IPS-18a (cell line): ENCODE data around the gene MTHFD2L.
"Not testable (repeated sequence)": the region's sequence is repeated elsewhere in the genome, so short reads cannot be mapped to it uniquely, and the experiment has no call there.

Source experiments
- H3K27ac ChIP-seq: one replicate; pipeline ENCODE4 v1.5.1; 2013; ENCODE audit warnings: low read length
- H3K27me3 ChIP-seq: one replicate; pipeline ENCODE4 v1.6.1; 2013; ENCODE audit warnings: mild to moderate bottlenecking, low read length; ENCODE audit not compliant: control insufficient read depth, insufficient read depth
- H3K36me3 ChIP-seq: one replicate; pipeline ENCODE4 v1.6.1; 2013; ENCODE audit warnings: low read depth, low read length; ENCODE audit not compliant: control insufficient read depth
- H3K4me1 ChIP-seq: one replicate; pipeline ENCODE4 v1.6.1; 2013; ENCODE audit warnings: low read depth, low read length; ENCODE audit not compliant: control insufficient read depth
- H3K4me3 ChIP-seq: one replicate; pipeline ENCODE4 v1.5.1; 2013; ENCODE audit warnings: low read length
- H3K9ac ChIP-seq: one replicate; pipeline ENCODE4 v1.6.1; 2013; ENCODE audit warnings: mild to moderate bottlenecking, low read length, moderate library complexity
- H3K9me3 ChIP-seq: one replicate; pipeline ENCODE4 v1.6.1; 2013; ENCODE audit warnings: low read depth, low read length; ENCODE audit not compliant: control insufficient read depth

Gene MTHFD2L

DNA sequence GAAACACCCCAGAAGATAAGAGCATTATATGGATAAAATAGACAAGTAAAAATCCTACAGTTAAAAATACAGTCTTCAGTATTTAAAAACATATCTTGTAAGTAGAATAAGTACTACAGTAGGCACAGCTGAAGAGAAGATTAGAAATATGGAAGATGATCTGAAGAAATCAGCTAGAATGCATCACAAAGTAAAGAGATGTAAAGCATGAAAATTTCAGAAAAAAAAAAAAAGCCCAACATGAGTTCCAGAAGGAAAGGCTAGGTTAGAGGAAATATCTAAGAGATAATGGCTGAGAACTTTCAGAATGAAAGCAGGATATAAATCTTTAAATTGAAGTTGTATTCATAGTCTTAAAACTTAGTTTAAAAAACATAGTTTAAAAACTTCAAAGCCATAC, 171.4 kb downstream of the MTHFD2L start:
- no peaks in the 10 kb centered on the region for H3K36me3 ChIP-seq
- H3K27ac ChIP-seq = no peak overlapping the region
- H3K9me3 ChIP-seq = no peaks in the 10 kb centered on the region
- H3K27me3 ChIP-seq = no peaks in the 10 kb centered on the region
- no peak overlapping the region for H3K9ac ChIP-seq
- peaks cover 4% of the 10 kb centered on the region for H3K4me1 ChIP-seq
- no peak overlapping the region for H3K4me3 ChIP-seq

DNA sequence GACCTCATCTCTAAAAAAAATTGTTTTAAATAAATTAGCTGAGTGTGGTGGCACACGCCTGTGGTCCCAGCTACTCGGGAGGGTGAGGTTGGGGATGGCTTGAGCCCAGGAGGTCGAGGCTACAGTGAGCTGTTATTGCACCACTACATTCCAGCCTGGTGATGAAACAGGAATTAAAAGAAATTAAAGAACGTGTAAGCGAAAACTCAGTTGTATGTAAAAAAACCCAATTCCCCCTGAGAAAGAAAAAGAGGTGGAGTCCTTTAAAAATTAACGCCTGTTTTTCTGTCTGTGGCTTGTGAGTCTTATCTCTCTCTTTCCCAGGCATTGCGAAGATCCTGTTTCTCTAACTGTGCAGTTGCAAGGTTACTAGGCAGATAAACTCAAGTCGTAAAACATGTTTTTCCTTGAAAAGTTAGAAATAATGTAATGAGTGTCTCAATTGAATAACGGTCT, 172.4 kb downstream of the MTHFD2L start:
- no peaks in the 10 kb centered on the region for H3K9me3 ChIP-seq
- no peaks in the 10 kb centered on the region for H3K4me1 ChIP-seq
- H3K36me3 ChIP-seq = no peaks in the 10 kb centered on the region
- no peak overlapping the region for H3K9ac ChIP-seq
- H3K27ac ChIP-seq = no peak overlapping the region
- H3K4me3 ChIP-seq = no peak overlapping the region
- H3K27me3 ChIP-seq = no peaks in the 10 kb centered on the region

DNA sequence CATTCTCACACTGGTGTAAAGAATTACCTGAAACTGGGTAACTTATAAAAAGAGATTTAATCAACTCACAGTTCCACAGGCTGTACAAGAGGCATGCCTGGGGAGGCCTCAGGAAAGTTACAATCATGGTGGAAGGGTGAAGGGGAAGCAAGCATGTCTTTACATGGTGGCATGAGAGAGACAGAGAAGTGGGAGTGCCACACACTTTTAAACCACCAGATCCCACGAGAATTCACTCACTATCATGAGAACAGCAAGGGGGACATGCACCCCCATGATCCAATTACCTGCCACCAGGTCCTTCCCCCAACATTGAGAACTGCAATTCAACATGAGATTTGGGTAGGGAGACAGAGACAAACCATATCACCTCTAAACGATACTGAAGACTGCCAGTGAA, 173.3 kb downstream of the MTHFD2L start:
- H3K36me3 ChIP-seq = no peaks in the 10 kb centered on the region
- no peak overlapping the region for H3K27ac ChIP-seq
- no peaks in the 10 kb centered on the region for H3K9me3 ChIP-seq
- no peak overlapping the region for H3K4me3 ChIP-seq
- H3K27me3 ChIP-seq = no peaks in the 10 kb centered on the region
- no peak overlapping the region for H3K9ac ChIP-seq
- H3K4me1 ChIP-seq = no peaks in the 10 kb centered on the region

DNA sequence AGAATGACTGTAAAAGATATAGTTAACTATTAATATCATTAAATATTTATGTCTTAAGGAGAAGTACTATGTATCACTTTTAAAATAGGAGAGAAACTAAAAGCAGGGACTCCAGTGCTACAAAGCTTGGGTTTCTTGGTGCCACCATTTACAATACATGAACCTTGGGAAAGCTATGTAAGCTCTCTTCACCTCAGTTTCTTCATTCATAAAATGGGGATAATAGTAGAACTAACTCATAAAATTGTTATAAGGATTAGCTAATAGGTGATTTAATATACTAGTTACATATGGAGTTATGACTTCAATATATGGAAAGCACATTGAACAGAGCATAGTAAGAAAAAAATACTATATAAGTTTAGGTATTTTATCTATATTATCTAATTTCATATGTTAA, 174.0 kb downstream of the MTHFD2L start:
- no peaks in the 10 kb centered on the region for H3K4me1 ChIP-seq
- no peak overlapping the region for H3K9ac ChIP-seq
- no peak overlapping the region for H3K27ac ChIP-seq
- no peak overlapping the region for H3K4me3 ChIP-seq
- H3K9me3 ChIP-seq = no peaks in the 10 kb centered on the region
- no peaks in the 10 kb centered on the region for H3K36me3 ChIP-seq
- H3K27me3 ChIP-seq = no peaks in the 10 kb centered on the region

DNA sequence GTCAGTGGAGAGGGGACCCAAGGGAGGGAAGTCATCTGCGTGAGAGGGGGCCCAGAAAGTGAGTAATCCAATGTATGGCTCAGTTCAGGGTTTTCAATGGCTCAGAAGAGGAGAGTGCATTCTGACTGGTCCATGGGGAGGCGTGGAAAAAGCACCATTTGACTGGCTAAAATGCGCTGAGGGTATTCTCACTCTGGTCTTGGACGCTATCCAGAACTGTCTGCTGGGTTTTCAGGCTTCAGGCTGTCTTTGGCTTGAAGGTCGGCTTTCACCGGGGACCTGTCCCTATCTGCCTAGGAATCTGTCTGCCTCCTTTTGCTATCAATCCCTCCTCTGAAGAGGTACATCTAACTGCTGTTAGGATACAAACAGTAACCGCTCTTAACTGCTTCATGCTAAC, 176.7 kb downstream of the MTHFD2L start:
- no peak overlapping the region for H3K27ac ChIP-seq
- no peak overlapping the region for H3K9ac ChIP-seq
- no peaks in the 10 kb centered on the region for H3K27me3 ChIP-seq
- no peaks in the 10 kb centered on the region for H3K4me1 ChIP-seq
- no peaks in the 10 kb centered on the region for H3K36me3 ChIP-seq
- H3K9me3 ChIP-seq = no peaks in the 10 kb centered on the region
- H3K4me3 ChIP-seq = no peak overlapping the region

DNA sequence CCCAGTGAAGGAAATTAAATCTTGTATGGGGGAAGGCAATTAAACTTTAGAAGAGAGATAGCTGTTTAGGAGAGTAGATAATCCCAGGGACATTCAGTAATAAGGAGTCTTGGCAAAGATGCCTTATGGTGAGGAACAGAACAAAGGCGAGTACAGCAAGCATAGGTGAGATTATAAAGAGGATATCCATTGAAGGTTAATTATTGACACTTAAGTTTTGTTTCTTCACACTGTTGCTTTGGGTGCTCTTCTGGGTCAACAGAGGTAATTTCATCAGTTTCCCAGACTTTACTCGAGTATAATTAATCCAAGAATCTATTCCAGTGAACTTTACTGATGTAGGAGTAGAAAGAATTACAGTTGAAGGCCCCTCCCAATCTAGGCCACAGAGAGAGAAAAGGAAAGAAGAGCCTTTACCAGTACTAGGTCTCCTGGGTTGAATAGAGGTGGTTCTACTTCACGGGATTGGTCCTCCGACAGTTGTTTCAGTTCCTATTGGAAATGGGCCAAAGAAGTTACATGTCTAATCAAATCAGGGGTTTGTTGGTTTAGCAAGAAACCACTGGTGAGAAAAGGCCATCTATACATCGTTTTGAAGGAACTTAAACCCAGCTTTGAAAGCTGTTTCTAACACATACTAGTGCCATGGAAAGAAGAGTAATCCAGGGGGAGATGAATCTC, 177.6 kb downstream of the MTHFD2L start:
- H3K27ac ChIP-seq = no peak overlapping the region
- H3K9me3 ChIP-seq = no peaks in the 10 kb centered on the region
- H3K4me1 ChIP-seq = no peaks in the 10 kb centered on the region
- no peak overlapping the region for H3K9ac ChIP-seq
- H3K4me3 ChIP-seq = no peak overlapping the region
- H3K27me3 ChIP-seq = no peaks in the 10 kb centered on the region
- H3K36me3 ChIP-seq = no peaks in the 10 kb centered on the region

DNA sequence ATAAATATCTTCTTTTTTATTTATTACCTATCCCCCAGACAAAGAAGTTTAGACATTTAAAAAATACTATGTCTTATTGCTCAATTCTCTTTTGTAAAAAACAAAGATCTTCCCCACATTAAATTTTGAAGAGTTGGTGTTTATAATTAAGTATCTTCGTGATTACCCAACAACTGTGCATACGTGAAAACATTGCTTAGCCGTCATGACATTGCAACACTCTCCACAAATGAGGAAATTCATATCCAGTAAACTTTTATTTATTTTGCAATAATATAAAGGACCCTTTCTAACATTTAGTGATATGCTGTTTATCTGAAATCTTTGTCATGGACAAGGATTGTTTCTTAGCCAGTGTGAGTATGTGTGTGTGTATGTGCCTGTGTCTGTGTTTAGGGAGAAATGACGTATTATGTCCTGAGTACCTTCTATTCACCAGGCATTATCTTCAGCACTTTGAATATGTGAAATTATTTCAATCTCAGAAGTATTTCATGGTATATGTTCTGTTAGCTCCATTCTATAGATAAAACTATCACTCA, 180.9 kb downstream of the MTHFD2L start:
- Histone ChIP-seq H3K9ac (no peak overlapping the region), H3K27ac (no peak overlapping the region), H3K36me3 (no peaks in the 10 kb centered on the region), H3K9me3 (peaks cover 2% of the 10 kb centered on the region), H3K4me3 (no peak overlapping the region), H3K27me3 (no peaks in the 10 kb centered on the region), H3K4me1 (no peaks in the 10 kb centered on the region)

DNA sequence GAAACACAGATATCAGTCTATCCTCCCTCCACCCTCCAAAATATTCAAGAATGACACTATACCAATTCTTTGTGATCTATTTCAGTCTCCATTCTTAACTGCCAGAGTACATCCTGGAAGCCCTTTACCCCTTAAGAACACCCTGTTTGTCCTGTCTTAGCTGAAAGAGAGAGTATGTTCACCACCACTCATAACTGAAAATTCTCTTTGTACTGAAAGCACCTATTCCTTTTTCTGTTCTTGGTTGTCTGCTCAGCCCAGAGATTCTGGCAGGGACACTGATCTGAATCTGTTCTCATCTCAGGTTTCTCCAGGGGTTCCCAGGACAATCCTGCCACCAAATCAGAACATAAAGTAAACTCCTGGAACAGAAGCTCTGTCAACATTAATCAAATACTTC, 181.6 kb downstream of the MTHFD2L start:
- Histone ChIP-seq H3K27me3 (no peaks in the 10 kb centered on the region), H3K4me3 (no peak overlapping the region), H3K27ac (no peak overlapping the region), H3K9me3 (peaks cover 7% of the 10 kb centered on the region), H3K4me1 (no peaks in the 10 kb centered on the region), H3K9ac (no peak overlapping the region), H3K36me3 (no peaks in the 10 kb centered on the region)

DNA sequence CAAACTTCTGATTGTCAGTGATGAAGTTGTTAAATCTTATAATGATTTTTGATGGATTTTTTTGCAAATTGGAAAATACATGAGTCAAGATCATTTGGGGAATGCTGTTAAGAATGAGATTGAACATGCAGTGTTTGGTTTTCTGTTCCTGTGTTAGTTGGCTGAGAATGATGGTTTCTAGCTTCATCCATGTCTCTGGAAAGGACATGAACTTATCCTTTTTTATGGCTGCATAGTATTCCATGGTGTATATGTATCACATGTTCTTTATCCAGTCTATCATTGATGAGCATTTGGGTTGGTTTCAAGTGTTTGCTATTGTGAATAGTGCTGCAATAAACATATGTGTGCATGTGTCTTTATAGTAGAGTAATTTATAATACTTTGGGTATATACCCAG, 182.5 kb downstream of the MTHFD2L start:
- H3K4me1 ChIP-seq, H3K27ac ChIP-seq, H3K27me3 ChIP-seq, H3K36me3 ChIP-seq, H3K4me3 ChIP-seq, H3K9ac ChIP-seq, H3K9me3 ChIP-seq: not testable (repeated sequence)

DNA sequence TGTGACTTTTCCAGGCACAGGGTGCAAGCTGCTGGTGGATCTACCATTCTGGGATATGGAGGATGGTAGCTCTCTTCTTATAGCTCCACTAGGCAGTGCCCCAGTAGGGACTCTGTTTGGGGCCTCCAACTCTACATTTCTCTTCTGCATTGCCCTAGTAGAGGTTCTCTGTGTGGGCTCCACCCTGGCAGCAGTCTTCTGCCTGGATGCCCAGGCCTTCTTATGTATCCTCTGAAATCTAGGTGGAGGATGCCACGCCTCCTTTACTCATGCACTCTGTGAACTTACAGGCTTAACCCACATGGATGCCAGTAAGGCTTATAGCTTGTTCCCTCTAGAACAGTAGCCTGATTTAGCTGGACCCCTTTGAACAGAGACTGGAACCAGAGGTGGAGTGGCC, 186.1 kb downstream of the MTHFD2L start:
- Histone ChIP-seq H3K27me3 (no peaks in the 10 kb centered on the region), H3K4me3 (no peak overlapping the region), H3K9ac (no peak overlapping the region), H3K4me1 (no peaks in the 10 kb centered on the region), H3K9me3 (peaks cover 8% of the 10 kb centered on the region), H3K27ac (no peak overlapping the region), H3K36me3 (no peaks in the 10 kb centered on the region)
